K562 (cell line): ENCODE measurements around the gene ZNF462. TPM values are rescaled to one million over a fixed set of nuclear protein-coding genes. Genes with fewer than 3 reads are reported as not detected.

ENCODE experiments used
- ATAC-seq: fragments of 200-7000 bp; cut with Tn5 transposase; 3 replicates; pipeline ENCODE4 v1.9.1; 2020; ENCODE audit warnings: moderate library complexity
- BruUV-seq: library from RNA; stranded (reverse); fragments of 400-500 nt; replicated peaks from 2 replicates; lab custom pipeline; 2021; lab: Mats Ljungman, UMichigan
- CTCF ChIA-PET: fragments of 300-600 bp; formaldehyde crosslinking; extraction: SDS; loops from one replicate; lab custom pipeline; 2021; ENCODE audit warnings: low intra/inter-chr PET ratio; lab: Yijun Ruan, JAX
- POLR2A ChIA-PET: fragments of 300-600, 350-650 bp; sonication (Branson Sonifier 250); formaldehyde crosslinking; extraction: SDS; loops from one replicate; lab custom pipeline; 2021; ENCODE audit warnings: antibody characterized with exemption, inconsistent platforms; lab: Yijun Ruan, JAX
- DNase-seq, 4 experiments: peaks; one replicate each; pipeline versions ENCODE4 v3.0.0 to v3.0.0-alpha.2; 2011 to 2018; ENCODE audit warnings: low spot score in 3 of 4, mixed read lengths in 3 of 4; ENCODE audit errors: extremely low read depth in 1 of 4
- FAIRE-seq: peaks from 2 replicates; lab custom pipeline; 2011; peaks lifted over from hg19 to GRCh38; lab: Jason Lieb, UNC
- H2AFZ ChIP-seq: 2 replicates; pipeline ENCODE4 v1.6.0; 2011; ENCODE audit warnings: low read depth, low read length, control low read depth, inconsistent platforms
- H3K27ac ChIP-seq: fragments of 200-600 bp; 3 replicates; pipeline ENCODE4 v1.8.0; 2011; ENCODE audit warnings: low read depth, mild to moderate bottlenecking, control low read depth, inconsistent platforms, low read length, moderate library complexity, mixed read lengths; ENCODE audit errors: extremely low read depth
- H3K27me3 ChIP-seq, 2 experiments: fragments of 300-600 bp in 1 of 2; 2 replicates in 1 of 2; 3 replicates in 1 of 2; pipeline versions ENCODE4 v1.6.0 to v1.8.0; 2011; ENCODE audit warnings: inconsistent platforms in 2 of 2, low read length in 2 of 2, mild to moderate bottlenecking in 1 of 2, mixed read lengths in 1 of 2, moderate library complexity in 1 of 2; ENCODE audit not compliant: control insufficient read depth in 2 of 2, insufficient read depth in 2 of 2
- H3K36me3 ChIP-seq: fragments of 300-600 bp; 3 replicates; pipeline ENCODE4 v1.8.0; 2011; ENCODE audit warnings: mild to moderate bottlenecking, low read length, inconsistent platforms; ENCODE audit not compliant: control insufficient read depth, insufficient read depth
- H3K4me1 ChIP-seq, 2 experiments: fragments of 200-600 bp in 1 of 2; replicated peaks in 1 of 2; 2 replicates in 1 of 2; 3 replicates in 1 of 2; pipeline versions ENCODE4 v1.5.1 to v1.8.0; 2011; ENCODE audit warnings: inconsistent platforms in 2 of 2, low read length in 2 of 2, mild to moderate bottlenecking in 1 of 2, mixed read lengths in 1 of 2, moderate library complexity in 1 of 2; ENCODE audit not compliant: control insufficient read depth in 2 of 2, insufficient read depth in 2 of 2
- H3K4me2 ChIP-seq: 2 replicates; pipeline ENCODE4 v1.6.1; 2011; ENCODE audit warnings: low read length, control low read depth, inconsistent platforms, mixed read lengths; ENCODE audit not compliant: insufficient read depth
- H3K4me3 ChIP-seq: fragments of 200-600 bp; sonication (generic), shearing (Covaris generic); 2 replicates; pipeline ENCODE4 v1.5.1; 2016; ENCODE audit warnings: control low read depth, inconsistent platforms
- H3K79me2 ChIP-seq: fragments of 200-600 bp; 3 replicates; pipeline ENCODE4 v1.8.0; 2011; ENCODE audit warnings: low read length, inconsistent platforms; ENCODE audit not compliant: control insufficient read depth, insufficient read depth
- H3K9ac ChIP-seq, 2 experiments: 2 replicates each; pipeline versions ENCODE4 v1.6.0 to v1.6.1; 2011; ENCODE audit warnings: low read depth in 2 of 2, low read length in 2 of 2, control low read depth in 1 of 2, inconsistent platforms in 1 of 2, mild to moderate bottlenecking in 1 of 2, mixed read lengths in 1 of 2; ENCODE audit not compliant: insufficient read depth in 1 of 2
- H3K9me1 ChIP-seq: one replicate; pipeline ENCODE4 v1.6.0; 2011; ENCODE audit warnings: inconsistent platforms, mild to moderate bottlenecking, low read length, moderate library complexity; ENCODE audit not compliant: control insufficient read depth, insufficient read depth
- H3K9me3 ChIP-seq: replicated peaks from 2 replicates; pipeline ENCODE4 v1.5.1; 2011; ENCODE audit warnings: low read depth, low read length, inconsistent platforms; ENCODE audit not compliant: control insufficient read depth, insufficient read depth
- H4K20me1 ChIP-seq: replicated peaks from 2 replicates; pipeline ENCODE4 v1.6.1; 2011; ENCODE audit warnings: low read length, inconsistent platforms, mixed read lengths; ENCODE audit not compliant: control insufficient read depth, insufficient read depth
- CBFB ChIP-seq: sonication (generic); formaldehyde crosslinking; IDR thresholded peaks from 2 replicates; pipeline ENCODE4 v1.4.0; 2020; ENCODE audit warnings: mild to moderate bottlenecking, missing genetic modification reagents
- CLOCK ChIP-seq: fragments of 250-450 bp; sonication (Bioruptor Pico); IDR thresholded peaks from 2 replicates; pipeline ENCODE4 v1.4.0; 2020; ENCODE audit warnings: mild to moderate bottlenecking, moderate library complexity, borderline replicate concordance
- FOXA3 ChIP-seq, 2 experiments: fragments of 450-650 bp in 1 of 2; sonication (generic) in 1 of 2; formaldehyde crosslinking; IDR thresholded peaks in 1 of 2; conservative IDR thresholded peaks in 1 of 2; 2 replicates each; pipeline versions ENCODE4 v1.4.0 to v1.8.0; 2020 to 2022; ENCODE audit warnings: mild to moderate bottlenecking in 2 of 2, missing genetic modification reagents in 1 of 2
- ILF3 ChIP-seq: fragments of 450-650 bp; IDR thresholded peaks from 2 replicates; pipeline ENCODE4 v1.6.1; 2018; ENCODE audit warnings: antibody characterized with exemption, mild to moderate bottlenecking, moderate library complexity, borderline replicate concordance
- MBD2 ChIP-seq: sonication (generic); IDR thresholded peaks from 2 replicates; pipeline ENCODE4 v1.6.1; 2016; ENCODE audit warnings: low read depth, borderline replicate concordance
- MECOM ChIP-seq: fragments of 250-450 bp; sonication (Bioruptor Pico); IDR thresholded peaks from 2 replicates; pipeline ENCODE4 v1.8.0; 2022; ENCODE audit warnings: inconsistent platforms
- NCOA4 ChIP-seq: fragments of 450-650 bp; IDR thresholded peaks from 2 replicates; pipeline ENCODE4 v1.6.1; 2018; ENCODE audit warnings: mild to moderate bottlenecking; ENCODE audit not compliant: partially characterized antibody
- PHB ChIP-seq: fragments of 250-450 bp; sonication (Bioruptor Pico); IDR thresholded peaks from 2 replicates; pipeline ENCODE4 v1.5.0; 2021
- POLR2AphosphoS2 ChIP-seq: IDR thresholded peaks from 2 replicates; pipeline ENCODE4 v1.6.1; 2012; ENCODE audit warnings: low read length, improper control_type of control experiment
- POLR2B ChIP-seq: fragments of 450-650 bp; IDR thresholded peaks from 2 replicates; pipeline ENCODE4 v1.6.1; 2018; ENCODE audit warnings: low read depth; ENCODE audit not compliant: partially characterized antibody
- RBM14 ChIP-seq: fragments of 200-400 bp; formaldehyde crosslinking; IDR thresholded peaks from 2 replicates; pipeline ENCODE4 v1.6.1; 2018; ENCODE audit warnings: low read depth, mild to moderate bottlenecking, low read length, moderate library complexity, borderline replicate concordance; ENCODE audit not compliant: insufficient read depth
- ZNF140 ChIP-seq: fragments of 250-450 bp; sonication (Bioruptor Pico); IDR thresholded peaks from 2 replicates; pipeline ENCODE4 v1.8.0; 2021; ENCODE audit warnings: moderate library complexity, mild to moderate bottlenecking, inconsistent platforms
- ZNF212 ChIP-seq: fragments of 450-650 bp; formaldehyde crosslinking; IDR thresholded peaks from 2 replicates; pipeline ENCODE4 v1.4.0; 2020; ENCODE audit warnings: mild to moderate bottlenecking
- ZNF311 ChIP-seq: fragments of 250-450 bp; sonication (Bioruptor Pico); IDR thresholded peaks from 2 replicates; pipeline ENCODE4 v1.4.0; 2020; ENCODE audit warnings: mild to moderate bottlenecking, moderate library complexity
- ZNF445 ChIP-seq: fragments of 250-450 bp; sonication (Bioruptor Pico); IDR thresholded peaks from 2 replicates; pipeline ENCODE4 v1.4.0; 2020; ENCODE audit warnings: low read depth, mild to moderate bottlenecking, moderate library complexity
- ZNF77 ChIP-seq: fragments of 250-450 bp; sonication (Bioruptor Pico); IDR thresholded peaks from 2 replicates; pipeline ENCODE4 v1.5.0; 2020
- ZNF79 ChIP-seq: fragments of 250-450 bp; sonication (Bioruptor Pico); IDR thresholded peaks from 2 replicates; pipeline ENCODE4 v1.4.0; 2020; ENCODE audit warnings: low read depth, mild to moderate bottlenecking, moderate library complexity
- WGBS: fragments of 100-300 bp; shearing (Covaris generic); methylation state at CpG from one replicate; pipeline ENCODE4 v1.1.6; 2016; ENCODE audit warnings: low coverage, mixed read lengths; ENCODE audit not compliant: insufficient coverage; ENCODE audit errors: missing lambda C conversion rate; 5-methylcytosine and 5-hydroxymethylcytosine counted together
- in situ Hi-C: fragments of 300-500 bp; cut with MboI; formaldehyde crosslinking; loops from 4 replicates; pipeline ENCODE4 v1.15.0; 2018; ENCODE audit warnings: inconsistent platforms, mixed read lengths
- intact Hi-C: fragments of 100-400 bp; cut with micrococcal nuclease; formaldehyde crosslinking; loops from 2 replicates; pipeline ENCODE4 v1.14.2; 2022
- polyA plus RNA-seq, 8 experiments: library from polyadenylated mRNA; depleted of rRNA in 4 of 8; stranded (reverse) in 5 of 8; unstranded in 3 of 8; fragments of >200 nt; fragmentation: Nextera tagmentation in 2 of 8; fragmentation: Illumina TruSeq in 1 of 8; extraction: Ambion mirVana in 2 of 8; extraction: Trizol in 1 of 8; gene quantifications; 2 replicates each; pipeline versions ENCODE4 v1.2.1 to v1.2.3, GENCODE V29; 2011 to 2014; ENCODE audit warnings: inconsistent platforms in 1 of 8, missing spikeins in 1 of 8
- total RNA-seq, 7 experiments: library from RNA; depleted of rRNA in 6 of 7; stranded (reverse); fragments of >200 nt in 6 of 7; fragmentation: Illumina TruSeq in 2 of 7; extraction: Trizol in 2 of 7; gene quantifications; 2 replicates each; pipeline versions ENCODE4 v1.2.1 to v1.2.3, GENCODE V29; 2011 to 2021; ENCODE audit warnings: low replicate concordance in 1 of 7

Gene ZNF462
- total and polyA plus RNA-seq, 9 of the 15 experiments (the other 6 are each of a cell fraction or from before 2014, with no cell fraction given): 0.20 TPM; not detected in 8

DNA sequence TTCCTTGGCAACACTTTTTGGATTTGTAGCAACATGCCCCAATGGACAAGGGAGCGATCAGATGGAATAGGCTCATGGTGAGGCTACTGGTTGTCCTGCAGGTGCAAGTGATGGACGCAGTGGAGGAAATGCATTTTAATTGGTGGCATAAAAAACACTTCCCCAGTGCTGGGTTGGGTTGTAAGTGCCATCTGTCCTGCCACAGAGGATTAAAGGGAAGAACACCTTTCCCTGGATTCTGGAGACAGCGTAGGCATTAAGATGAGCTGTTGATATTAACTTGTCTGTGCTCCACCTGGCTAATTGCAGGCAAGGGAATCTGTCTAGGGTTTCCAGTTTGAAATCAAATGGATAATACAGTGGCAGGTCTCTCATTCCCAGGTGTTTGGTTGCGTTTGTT, 173.4 kb downstream of the ZNF462 start:
- Histone ChIP-seq H2AFZ (no peak overlapping the region), H3K9me3 (no peaks in the 10 kb centered on the region), H3K36me3 (no peaks in the 10 kb centered on the region), H3K9me1 (no peaks in the 10 kb centered on the region), H3K4me3 (no peak overlapping the region), H3K9ac (no peak overlapping the region), H3K4me1 (no peaks in the 10 kb centered on the region), H3K27me3 (no peaks in the 10 kb centered on the region), H3K4me2 (no peak overlapping the region), H3K27ac (no peak overlapping the region), H4K20me1 (no peaks in the 10 kb centered on the region), H3K79me2 (no peaks in the 10 kb centered on the region)
- DNase-seq: no peak
- ChIA-PET POLR2A (no interaction called here), CTCF (no interaction called here)
- no TSS peak for BruUV-seq
- no peak for TF ChIP-seq ZNF77 (CRISPR knock-in tag)
- TF ChIP-seq ZNF212 (CRISPR knock-in tag): no peak
- no peak for TF ChIP-seq FOXA3 (CRISPR knock-in tag; conservative IDR thresholded peaks at IDR 0.05 in 1 of 2, IDR thresholded peaks at IDR 0.05 in 1 of 2)
- in situ Hi-C loops: no loop called here
- 3% methylated on average over 4 of the region's 4 CpGs for WGBS
- no peak for FAIRE-seq
- intact Hi-C loops: no loop called here
- ATAC-seq: no peak

- Histone ChIP-seq H3K9me3 (no peaks in the 10 kb centered on the region), H3K27ac (no peak overlapping the region), H3K4me3 (no peak overlapping the region), H3K27me3 (no peaks in the 10 kb centered on the region), H3K9ac (no peak overlapping the region), H3K9me1 (no peaks in the 10 kb centered on the region), H3K79me2 (no peaks in the 10 kb centered on the region), H2AFZ (no peak overlapping the region), H4K20me1 (no peaks in the 10 kb centered on the region), H3K4me2 (no peak overlapping the region), H3K4me1 (no peaks in the 10 kb centered on the region), H3K36me3 (no peaks in the 10 kb centered on the region)
- DNase-seq: no peak
- FAIRE-seq: no peak
- intact Hi-C loops: no loop called here
- ATAC-seq: no peak
- in situ Hi-C loops: no loop called here
- 0% methylated on average over 4 of the region's 4 CpGs for WGBS
- ChIA-PET POLR2A (no interaction called here), CTCF (no interaction called here)
- no TSS peak for BruUV-seq
- TF ChIP-seq ZNF311: no peak
- no peak for TF ChIP-seq MBD2
- no peak for TF ChIP-seq ILF3
- no peak for TF ChIP-seq CLOCK
- TF ChIP-seq ZNF445 (CRISPR knock-in tag): no peak
- no peak for TF ChIP-seq NCOA4
- TF ChIP-seq ZNF79 (CRISPR knock-in tag): no peak
- TF ChIP-seq CBFB (CRISPR knock-in tag): no peak
- no peak for TF ChIP-seq PHB (CRISPR knock-in tag)
- no peak for TF ChIP-seq MECOM (CRISPR knock-in tag)
- no peak for TF ChIP-seq ZNF140 (CRISPR knock-in tag)
- no peak for TF ChIP-seq RBM14
- TF ChIP-seq POLR2B: no peak
- TF ChIP-seq POLR2AphosphoS2: no peak
Observed at GRCh38 chr9:107039542-107039941, 176.6 kb downstream of the ZNF462 start.
